ENCODE results near the gene HOXA13.
A peak's percentile ranks its signal among the peaks of the same experiment; 100 is the strongest.

HOXA13 gene

DNA sequence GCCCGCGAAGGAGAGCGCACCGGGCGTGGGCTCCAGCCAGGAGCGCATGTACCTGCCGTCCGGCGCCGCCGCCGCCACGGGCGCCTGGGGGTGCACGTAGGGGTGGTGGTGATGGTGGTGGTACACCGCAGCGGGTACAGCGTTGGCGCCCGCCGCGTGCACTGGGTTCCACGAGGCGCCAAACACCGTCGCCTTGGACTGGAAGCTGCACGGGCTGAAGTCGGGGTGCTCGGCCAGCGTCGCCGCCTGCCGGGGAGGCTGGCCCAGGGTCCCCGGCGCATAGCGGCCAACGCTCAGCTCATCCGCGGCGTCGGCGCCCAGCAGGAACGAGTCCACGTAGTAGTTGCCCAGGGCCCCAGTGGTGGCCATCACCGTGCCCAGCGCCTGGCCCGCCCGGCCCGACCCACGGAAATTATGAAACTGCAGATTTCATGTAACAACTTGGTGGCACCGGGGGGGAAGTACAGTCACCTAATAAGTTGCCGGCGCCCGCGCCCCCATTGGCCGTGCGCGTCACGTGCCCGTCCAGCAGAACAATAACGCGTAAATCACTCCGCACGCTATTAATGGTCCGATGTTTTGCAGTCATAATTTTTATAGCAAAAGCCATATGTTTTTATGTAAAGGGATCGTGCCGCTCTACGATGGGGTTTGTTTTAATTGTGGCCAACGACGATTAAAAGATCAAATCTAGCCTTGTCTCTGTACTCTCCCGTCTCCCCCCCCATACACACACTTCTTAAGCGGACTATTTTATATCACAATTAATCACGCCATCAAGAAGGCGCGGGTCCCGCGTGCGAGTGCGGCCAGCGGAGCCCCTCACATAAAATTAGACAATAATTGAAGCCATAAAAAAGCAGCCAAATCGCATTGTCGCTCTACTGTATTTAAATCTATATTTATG, 34.5 kb downstream of the HOXA13 start, which contains the start of gene HOXA9 (continued):
- TF ChIP-seq ZNF514 (tag by site-specific recombination; IDR thresholded peaks at IDR 0.05): no peak
- TF ChIP-seq ZNF155 (tag by site-specific recombination; IDR thresholded peaks at IDR 0.05): no peak
- no peak for TF ChIP-seq ZNF548 (tag by site-specific recombination; IDR thresholded peaks at IDR 0.05)
- TF ChIP-seq, protein P1, sequence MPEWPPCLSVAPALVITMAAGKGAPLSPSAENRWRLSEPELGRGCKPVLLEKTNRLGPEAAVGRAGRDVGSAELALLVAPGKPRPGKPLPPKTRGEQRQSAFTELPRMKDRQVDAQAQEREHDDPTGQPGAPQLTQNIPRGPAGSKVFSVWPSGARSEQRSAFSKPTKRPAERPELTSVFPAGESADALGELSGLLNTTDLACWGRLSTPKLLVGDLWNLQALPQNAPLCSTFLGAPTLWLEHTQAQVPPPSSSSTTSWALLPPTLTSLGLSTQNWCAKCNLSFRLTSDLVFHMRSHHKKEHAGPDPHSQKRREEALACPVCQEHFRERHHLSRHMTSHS (tag by site-specific recombination; IDR thresholded peaks at IDR 0.05): peak; percentile 100
- TF ChIP-seq ZSCAN16 (tag by site-specific recombination; IDR thresholded peaks at IDR 0.05): peak; percentile 65
- TF ChIP-seq ZFP69B (tag by site-specific recombination; IDR thresholded peaks at IDR 0.05): peak; percentile 53; the same call in 1 of the 2 replicates
- TF ChIP-seq ZFHX2 (tag by site-specific recombination; conservative IDR thresholded peaks at IDR 0.05): peak; percentile 32; the same call in 1 of the 2 replicates
- peak; percentile 87; the same call in 1 of the 2 replicates for TF ChIP-seq ZNF24 (tag by site-specific recombination; IDR thresholded peaks at IDR 0.05)
- no peak for TF ChIP-seq ZFP41 (tag by site-specific recombination; IDR thresholded peaks at IDR 0.05; ENCODE audit: borderline replicate concordance)
- TF ChIP-seq GLI2 (tag by site-specific recombination; IDR thresholded peaks at IDR 0.05; ENCODE audit: borderline replicate concordance, low read depth): peak; percentile 98
- TF ChIP-seq ZNF354C (tag by site-specific recombination; IDR thresholded peaks at IDR 0.05; ENCODE audit: borderline replicate concordance, low read depth): no peak
- no peak for TF ChIP-seq ZNF626 (tag by site-specific recombination; IDR thresholded peaks at IDR 0.05)
- TF ChIP-seq, protein P2, sequence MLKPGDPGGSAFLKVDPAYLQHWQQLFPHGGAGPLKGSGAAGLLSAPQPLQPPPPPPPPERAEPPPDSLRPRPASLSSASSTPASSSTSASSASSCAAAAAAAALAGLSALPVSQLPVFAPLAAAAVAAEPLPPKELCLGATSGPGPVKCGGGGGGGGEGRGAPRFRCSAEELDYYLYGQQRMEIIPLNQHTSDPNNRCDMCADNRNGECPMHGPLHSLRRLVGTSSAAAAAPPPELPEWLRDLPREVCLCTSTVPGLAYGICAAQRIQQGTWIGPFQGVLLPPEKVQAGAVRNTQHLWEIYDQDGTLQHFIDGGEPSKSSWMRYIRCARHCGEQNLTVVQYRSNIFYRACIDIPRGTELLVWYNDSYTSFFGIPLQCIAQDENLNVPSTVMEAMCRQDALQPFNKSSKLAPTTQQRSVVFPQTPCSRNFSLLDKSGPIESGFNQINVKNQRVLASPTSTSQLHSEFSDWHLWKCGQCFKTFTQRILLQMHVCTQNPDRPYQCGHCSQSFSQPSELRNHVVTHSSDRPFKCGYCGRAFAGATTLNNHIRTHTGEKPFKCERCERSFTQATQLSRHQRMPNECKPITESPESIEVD (tag by site-specific recombination; IDR thresholded peaks at IDR 0.05): peak; percentile 100
- TF ChIP-seq OSR2 (tag by site-specific recombination; IDR thresholded peaks at IDR 0.05): no peak
- TF ChIP-seq ZBTB20 (tag by site-specific recombination; IDR thresholded peaks at IDR 0.05): no peak
- TF ChIP-seq ZNF558 (tag by site-specific recombination; IDR thresholded peaks at IDR 0.05): peak; percentile 59; the same call in 1 of the 2 replicates
- TF ChIP-seq ZNF121 (tag by site-specific recombination; IDR thresholded peaks at IDR 0.05): peak; percentile 15; the same call in 1 of the 2 replicates
- no peak for TF ChIP-seq MEIS1 (CRISPR knock-in tag; IDR thresholded peaks at IDR 0.05; ENCODE audit: borderline replicate concordance)
- no peak for TF ChIP-seq ZNF211 (tag by site-specific recombination; IDR thresholded peaks at IDR 0.05; ENCODE audit: low read depth)
- 0 out of 2 replicates have a peak, but pooled peaks have one; percentile 25 for TF ChIP-seq ZFP37 (tag by site-specific recombination; IDR thresholded peaks at IDR 0.05)
- TF ChIP-seq, protein P3, sequence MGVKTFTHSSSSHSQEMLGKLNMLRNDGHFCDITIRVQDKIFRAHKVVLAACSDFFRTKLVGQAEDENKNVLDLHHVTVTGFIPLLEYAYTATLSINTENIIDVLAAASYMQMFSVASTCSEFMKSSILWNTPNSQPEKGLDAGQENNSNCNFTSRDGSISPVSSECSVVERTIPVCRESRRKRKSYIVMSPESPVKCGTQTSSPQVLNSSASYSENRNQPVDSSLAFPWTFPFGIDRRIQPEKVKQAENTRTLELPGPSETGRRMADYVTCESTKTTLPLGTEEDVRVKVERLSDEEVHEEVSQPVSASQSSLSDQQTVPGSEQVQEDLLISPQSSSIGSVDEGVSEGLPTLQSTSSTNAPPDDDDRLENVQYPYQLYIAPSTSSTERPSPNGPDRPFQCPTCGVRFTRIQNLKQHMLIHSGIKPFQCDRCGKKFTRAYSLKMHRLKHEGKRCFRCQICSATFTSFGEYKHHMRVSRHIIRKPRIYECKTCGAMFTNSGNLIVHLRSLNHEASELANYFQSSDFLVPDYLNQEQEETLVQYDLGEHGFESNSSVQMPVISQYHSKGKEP (tag by site-specific recombination; IDR thresholded peaks at IDR 0.05): peak; percentile 75; the same call in 1 of the 2 replicates
- peak; percentile 97 for TF ChIP-seq ZNF10 (tag by site-specific recombination; IDR thresholded peaks at IDR 0.05)
- peak; percentile 66 for TF ChIP-seq ZNF394 (tag by site-specific recombination; IDR thresholded peaks at IDR 0.05; ENCODE audit: borderline replicate concordance)
- TF ChIP-seq, protein P4, sequence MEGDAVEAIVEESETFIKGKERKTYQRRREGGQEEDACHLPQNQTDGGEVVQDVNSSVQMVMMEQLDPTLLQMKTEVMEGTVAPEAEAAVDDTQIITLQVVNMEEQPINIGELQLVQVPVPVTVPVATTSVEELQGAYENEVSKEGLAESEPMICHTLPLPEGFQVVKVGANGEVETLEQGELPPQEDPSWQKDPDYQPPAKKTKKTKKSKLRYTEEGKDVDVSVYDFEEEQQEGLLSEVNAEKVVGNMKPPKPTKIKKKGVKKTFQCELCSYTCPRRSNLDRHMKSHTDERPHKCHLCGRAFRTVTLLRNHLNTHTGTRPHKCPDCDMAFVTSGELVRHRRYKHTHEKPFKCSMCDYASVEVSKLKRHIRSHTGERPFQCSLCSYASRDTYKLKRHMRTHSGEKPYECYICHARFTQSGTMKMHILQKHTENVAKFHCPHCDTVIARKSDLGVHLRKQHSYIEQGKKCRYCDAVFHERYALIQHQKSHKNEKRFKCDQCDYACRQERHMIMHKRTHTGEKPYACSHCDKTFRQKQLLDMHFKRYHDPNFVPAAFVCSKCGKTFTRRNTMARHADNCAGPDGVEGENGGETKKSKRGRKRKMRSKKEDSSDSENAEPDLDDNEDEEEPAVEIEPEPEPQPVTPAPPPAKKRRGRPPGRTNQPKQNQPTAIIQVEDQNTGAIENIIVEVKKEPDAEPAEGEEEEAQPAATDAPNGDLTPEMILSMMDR (tag by site-specific recombination; IDR thresholded peaks at IDR 0.05): peak; percentile 57; the same call in 1 of the 2 replicates
- TF ChIP-seq, protein P5, sequence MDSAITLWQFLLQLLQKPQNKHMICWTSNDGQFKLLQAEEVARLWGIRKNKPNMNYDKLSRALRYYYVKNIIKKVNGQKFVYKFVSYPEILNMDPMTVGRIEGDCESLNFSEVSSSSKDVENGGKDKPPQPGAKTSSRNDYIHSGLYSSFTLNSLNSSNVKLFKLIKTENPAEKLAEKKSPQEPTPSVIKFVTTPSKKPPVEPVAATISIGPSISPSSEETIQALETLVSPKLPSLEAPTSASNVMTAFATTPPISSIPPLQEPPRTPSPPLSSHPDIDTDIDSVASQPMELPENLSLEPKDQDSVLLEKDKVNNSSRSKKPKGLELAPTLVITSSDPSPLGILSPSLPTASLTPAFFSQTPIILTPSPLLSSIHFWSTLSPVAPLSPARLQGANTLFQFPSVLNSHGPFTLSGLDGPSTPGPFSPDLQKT (IDR thresholded peaks at IDR 0.05; ENCODE audit: borderline replicate concordance, low read depth, low read length): no peak
- TF ChIP-seq, protein P6, sequence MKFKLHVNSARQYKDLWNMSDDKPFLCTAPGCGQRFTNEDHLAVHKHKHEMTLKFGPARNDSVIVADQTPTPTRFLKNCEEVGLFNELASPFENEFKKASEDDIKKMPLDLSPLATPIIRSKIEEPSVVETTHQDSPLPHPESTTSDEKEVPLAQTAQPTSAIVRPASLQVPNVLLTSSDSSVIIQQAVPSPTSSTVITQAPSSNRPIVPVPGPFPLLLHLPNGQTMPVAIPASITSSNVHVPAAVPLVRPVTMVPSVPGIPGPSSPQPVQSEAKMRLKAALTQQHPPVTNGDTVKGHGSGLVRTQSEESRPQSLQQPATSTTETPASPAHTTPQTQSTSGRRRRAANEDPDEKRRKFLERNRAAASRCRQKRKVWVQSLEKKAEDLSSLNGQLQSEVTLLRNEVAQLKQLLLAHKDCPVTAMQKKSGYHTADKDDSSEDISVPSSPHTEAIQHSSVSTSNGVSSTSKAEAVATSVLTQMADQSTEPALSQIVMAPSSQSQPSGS (tag by site-specific recombination; IDR thresholded peaks at IDR 0.05; ENCODE audit: low read depth): peak; percentile 79
- TF ChIP-seq ZBTB17 (tag by site-specific recombination; IDR thresholded peaks at IDR 0.05): peak; percentile 80
- TF ChIP-seq ZNF48 (tag by site-specific recombination; IDR thresholded peaks at IDR 0.05): no peak
- TF ChIP-seq ZXDB (tag by site-specific recombination; IDR thresholded peaks at IDR 0.05): peak; percentile 95
- no peak for TF ChIP-seq ZNF16 (tag by site-specific recombination; IDR thresholded peaks at IDR 0.05; ENCODE audit: low read depth)
- peak; percentile 58; the same call in 1 of the 2 replicates for TF ChIP-seq ZNF610 (tag by site-specific recombination; IDR thresholded peaks at IDR 0.05; ENCODE audit: borderline replicate concordance)
